Stomach (tissue), 4 donors: Measurements from ENCODE around the gene SUN3.

Experiments
- EP300 ChIP-seq: sonication (generic); formaldehyde crosslinking; IDR thresholded peaks from one replicate; pipeline ENCODE4 v1.6.1; 2017; ENCODE audit warnings: antibody characterized with exemption
- TF ChIP-seq, protein P1 (sequence below), 7 experiments: fragments of 450-650 bp in 4 of 7; fragments of 200-600 bp in 3 of 7; sonication (generic) in 3 of 7; IDR thresholded peaks; one replicate each; pipeline ENCODE4 v1.5.1; 2016 to 2019; ENCODE audit warnings: antibody characterized with exemption in 7 of 7, control low read depth in 2 of 7, mild to moderate bottlenecking in 1 of 7

DNA sequence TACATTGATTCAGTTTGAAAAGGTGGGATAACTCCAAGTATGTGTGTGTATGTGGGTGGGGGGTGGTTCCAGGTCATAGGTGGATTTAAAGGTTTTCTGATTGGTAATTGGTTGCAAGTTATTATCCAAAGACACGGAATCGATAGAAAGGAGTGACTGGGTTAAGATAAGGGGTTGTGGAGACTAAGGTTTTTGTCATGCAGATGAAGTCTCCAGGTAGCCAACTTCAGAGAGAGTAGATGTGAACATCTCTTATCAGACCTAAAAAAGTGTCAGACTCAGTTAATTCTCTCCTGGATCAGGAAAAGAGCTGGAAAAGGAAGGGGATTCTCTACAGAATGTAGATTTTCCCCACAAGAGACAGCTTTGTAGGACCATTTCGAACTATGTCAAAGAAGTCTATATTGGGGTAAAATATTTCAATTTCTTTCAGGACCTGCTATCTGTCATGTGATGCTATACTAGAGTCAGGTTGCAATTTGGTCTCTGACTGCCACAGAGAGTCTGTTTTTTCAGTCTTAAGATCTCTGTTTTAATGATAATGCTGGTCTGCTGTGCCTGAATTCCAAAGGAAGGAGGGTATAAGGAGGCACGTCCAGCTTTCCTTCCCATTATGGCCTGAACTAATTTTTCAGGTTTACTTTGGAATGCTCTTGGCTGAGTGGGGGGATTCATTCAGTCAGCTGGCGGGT, 10.1 kb upstream of the SUN3 start:
- TF ChIP-seq, protein P1, sequence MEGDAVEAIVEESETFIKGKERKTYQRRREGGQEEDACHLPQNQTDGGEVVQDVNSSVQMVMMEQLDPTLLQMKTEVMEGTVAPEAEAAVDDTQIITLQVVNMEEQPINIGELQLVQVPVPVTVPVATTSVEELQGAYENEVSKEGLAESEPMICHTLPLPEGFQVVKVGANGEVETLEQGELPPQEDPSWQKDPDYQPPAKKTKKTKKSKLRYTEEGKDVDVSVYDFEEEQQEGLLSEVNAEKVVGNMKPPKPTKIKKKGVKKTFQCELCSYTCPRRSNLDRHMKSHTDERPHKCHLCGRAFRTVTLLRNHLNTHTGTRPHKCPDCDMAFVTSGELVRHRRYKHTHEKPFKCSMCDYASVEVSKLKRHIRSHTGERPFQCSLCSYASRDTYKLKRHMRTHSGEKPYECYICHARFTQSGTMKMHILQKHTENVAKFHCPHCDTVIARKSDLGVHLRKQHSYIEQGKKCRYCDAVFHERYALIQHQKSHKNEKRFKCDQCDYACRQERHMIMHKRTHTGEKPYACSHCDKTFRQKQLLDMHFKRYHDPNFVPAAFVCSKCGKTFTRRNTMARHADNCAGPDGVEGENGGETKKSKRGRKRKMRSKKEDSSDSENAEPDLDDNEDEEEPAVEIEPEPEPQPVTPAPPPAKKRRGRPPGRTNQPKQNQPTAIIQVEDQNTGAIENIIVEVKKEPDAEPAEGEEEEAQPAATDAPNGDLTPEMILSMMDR (IDR thresholded peaks at IDR 0.05) = no peak
- TF ChIP-seq EP300 = no peak
